Putamen (tissue), 1 donor: Measurements from ENCODE around the gene AKIRIN2.
"Not testable (repeated sequence)": the region's sequence is repeated elsewhere in the genome, so short reads cannot be mapped to it uniquely, and the experiment has no call there.

Experiments used
- DNase-seq: peaks from one replicate; pipeline ENCODE4 v3.0.0-alpha.2; 2016; ENCODE audit warnings: low spot score

The AKIRIN2 gene

GRCh38 chr6:87687893-87688292 is 14.1 kb downstream of the AKIRIN2 start:
- not testable (repeated sequence) for DNase-seq

- DNase-seq = no peak
Observed at GRCh38 chr6:87687296-87687695, 14.7 kb downstream of the AKIRIN2 start.

- not testable (repeated sequence) for DNase-seq
Observed at GRCh38 chr6:87686636-87687205, 15.3 kb downstream of the AKIRIN2 start.

DNA sequence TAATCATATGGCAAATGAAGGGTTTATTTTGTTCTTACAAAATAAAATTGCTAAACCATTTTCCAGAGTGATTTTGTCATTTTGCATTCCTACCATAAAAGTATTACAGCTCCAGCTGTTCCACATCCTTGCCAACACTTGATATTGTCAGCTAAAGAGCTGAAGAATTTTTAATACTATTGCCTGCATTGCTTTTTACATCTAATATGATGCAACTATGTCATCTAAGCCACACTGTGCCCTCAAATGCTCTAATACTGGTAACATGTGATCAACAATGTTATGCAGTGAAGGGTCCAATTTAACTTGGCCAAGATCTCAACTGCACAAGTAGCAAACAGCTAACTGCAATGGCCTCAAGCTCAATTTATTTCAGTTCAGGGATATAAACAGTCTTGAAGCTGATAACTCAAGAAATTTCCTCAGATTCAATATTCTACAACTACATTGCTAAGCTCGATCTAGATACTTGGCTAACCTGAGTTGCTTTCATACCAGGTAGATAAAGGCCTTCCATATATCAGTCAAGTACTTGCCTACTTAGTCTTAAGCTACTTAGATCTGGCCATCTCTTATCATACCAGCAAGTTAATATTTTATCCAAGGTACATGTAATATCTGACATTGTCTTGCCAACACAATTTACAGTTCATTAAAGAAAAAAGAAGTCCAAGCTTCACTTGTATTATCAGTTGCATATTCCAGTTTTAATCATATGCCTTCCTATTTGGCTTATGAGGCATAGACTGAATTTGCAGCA is 17.0 kb downstream of the AKIRIN2 start:
- no peak for DNase-seq

DNA sequence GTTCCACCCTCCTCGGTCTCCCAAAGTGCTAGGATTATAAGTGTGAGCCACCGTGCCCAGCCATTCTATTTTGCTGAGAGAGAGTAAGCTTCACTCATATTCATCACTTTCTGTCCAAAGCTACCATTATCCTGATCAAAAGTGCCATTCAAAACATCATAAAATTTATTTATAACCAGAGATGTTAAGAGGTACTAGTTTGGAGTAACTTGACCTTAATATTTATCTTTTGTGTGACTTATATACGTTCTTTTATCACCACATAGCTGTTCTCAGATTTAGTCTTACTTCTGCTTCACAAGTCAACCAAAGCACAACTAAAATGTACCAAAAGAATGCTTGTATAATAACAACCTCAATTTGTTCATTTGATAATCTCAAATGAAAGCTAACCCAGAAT is 18.1 kb downstream of the AKIRIN2 start:
- DNase-seq = no peak

DNA sequence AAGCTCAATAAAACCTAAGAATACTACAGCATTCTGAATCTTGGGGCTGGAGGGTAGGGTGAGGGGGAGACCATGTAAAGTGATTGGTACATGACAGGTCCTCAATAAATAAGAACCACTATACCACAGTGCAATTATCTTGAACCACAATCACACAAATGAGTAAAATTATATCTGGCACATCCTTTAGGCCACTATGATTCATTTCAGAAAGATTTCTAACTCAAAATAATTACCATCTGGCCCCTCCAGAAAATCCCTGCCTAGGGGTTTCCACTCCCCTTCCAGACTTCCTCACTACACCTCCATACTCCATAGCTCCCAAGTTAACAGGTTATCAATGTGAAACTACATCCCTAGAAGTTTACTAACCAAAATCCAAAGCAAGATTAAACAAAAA is 19.7 kb downstream of the AKIRIN2 start:
- DNase-seq = no peak

- DNase-seq = no peak
Observed at GRCh38 chr6:87675004-87675681, 26.9 kb downstream of the AKIRIN2 start.

DNA sequence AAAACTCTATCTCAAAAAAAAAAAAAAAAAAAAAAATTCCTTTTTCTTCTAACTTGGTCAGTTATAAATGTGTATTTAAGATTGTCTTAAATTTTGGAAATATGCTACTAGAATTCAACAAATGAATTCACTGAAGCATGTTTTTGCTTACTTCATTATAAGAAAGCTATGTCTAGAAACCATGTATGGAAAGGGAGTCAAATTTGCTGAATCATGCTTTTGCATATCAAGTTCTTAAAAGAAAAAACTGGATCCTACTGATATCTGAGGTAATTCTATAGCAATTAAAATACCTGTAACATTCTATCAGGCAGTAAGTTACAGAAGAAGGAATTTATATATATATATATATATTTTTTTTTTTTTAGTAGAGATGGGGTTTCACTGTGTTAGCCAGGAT is 27.7 kb downstream of the AKIRIN2 start:
- DNase-seq = no peak

DNA sequence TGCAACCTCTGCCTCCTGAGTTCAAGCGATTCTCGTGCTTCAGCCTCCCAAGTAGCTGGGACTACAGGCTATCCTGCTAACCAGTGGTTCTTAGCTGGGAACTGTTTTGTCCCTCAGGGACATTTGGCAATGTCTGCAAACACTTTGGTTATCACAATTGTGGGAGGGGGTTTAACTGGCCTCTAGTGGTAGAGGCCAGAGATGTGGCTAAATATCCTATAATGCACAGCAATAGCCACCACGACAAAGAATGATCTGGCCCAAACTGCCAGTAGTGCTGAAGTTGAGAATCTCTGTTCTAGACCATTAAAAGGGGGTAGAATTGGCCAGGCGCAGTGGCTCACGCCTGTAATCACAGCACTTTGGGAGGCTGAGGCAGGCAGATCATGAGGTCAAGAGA is 28.8 kb downstream of the AKIRIN2 start:
- DNase-seq = no peak

GRCh38 chr6:87672641-87673040 is 29.4 kb downstream of the AKIRIN2 start:
- no peak for DNase-seq

DNA sequence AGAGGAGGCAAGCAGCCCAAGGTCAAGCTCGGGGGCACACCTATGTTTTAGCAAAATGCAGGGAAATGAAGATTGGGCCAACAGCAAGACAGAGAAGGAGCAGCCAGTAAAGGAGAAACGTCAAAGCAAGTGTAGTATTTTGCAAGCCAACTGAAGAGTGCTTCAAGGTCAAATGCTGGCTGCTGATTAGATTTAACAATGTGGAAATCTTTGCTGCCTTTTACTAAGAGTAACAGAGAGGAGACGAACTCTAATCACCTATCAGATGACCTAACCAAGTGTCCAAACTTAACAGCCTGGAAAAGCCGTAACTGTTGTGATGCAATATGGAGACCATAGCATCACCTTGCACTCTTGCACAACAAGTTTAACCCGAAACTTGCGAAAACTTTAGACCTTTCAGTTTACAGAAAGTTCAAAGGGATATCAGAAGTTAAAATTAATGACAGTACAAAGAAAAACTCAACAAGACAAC is 30.4 kb downstream of the AKIRIN2 start:
- no peak for DNase-seq

DNA sequence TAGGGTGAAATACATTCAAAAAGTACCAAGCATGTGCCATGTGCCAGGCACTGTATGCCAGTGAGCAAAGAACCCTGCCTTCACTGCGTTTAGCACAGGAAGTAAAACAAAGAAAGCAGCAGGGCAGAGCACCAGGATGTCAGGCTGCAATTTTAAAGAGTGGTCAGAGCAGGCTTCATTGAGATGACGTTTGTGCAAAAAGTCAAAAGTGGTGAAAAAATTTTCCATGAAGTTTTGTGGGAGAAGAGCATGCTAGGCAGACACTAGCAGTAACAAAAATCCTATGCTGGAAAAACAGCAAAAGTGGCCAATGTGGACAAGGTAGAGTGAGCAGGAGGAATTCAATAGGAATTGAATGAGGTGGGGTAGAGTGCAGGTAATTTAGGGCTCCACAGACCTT is 31.3 kb downstream of the AKIRIN2 start:
- DNase-seq = no peak

DNA sequence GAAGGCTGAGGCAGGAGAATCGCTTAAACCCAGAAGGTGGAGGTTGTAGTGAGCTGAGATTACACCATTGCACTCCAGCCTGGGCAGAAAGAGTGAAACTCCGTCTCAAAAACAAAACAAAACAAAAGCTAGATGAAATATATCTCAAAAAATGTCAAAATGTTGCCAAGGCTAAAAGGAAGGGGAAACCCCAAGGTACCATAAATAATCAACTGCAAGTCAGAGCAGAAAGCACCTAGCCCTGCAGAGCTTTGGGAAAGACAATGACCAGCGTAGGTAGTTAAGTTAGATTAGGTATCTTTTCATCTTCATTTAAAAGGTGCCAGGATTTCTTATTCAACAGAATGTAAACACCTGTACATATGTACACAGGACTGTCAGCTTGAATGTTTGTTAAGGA is 33.0 kb downstream of the AKIRIN2 start:
- no peak for DNase-seq

- no peak for DNase-seq
Observed at GRCh38 chr6:87668013-87668412, 34.0 kb downstream of the AKIRIN2 start.

DNA sequence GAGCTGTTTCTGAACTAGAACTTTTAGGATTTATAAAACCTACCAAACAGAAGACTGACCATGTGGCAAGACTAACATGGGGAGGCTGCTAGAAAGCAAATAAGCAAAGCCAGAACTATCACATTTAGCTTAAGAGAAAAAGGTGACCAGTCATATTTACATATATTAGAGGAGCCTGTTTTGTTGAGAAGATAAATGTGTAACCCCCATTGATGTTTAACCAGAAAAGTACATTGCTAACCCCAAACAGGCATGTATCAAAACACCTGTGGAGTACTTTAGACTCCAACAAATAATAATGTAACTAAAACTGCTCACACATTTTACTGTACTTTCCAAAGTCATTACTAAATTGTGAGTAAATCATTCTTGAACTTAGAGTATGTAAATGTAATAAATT is 35.0 kb downstream of the AKIRIN2 start:
- DNase-seq = no peak

DNA sequence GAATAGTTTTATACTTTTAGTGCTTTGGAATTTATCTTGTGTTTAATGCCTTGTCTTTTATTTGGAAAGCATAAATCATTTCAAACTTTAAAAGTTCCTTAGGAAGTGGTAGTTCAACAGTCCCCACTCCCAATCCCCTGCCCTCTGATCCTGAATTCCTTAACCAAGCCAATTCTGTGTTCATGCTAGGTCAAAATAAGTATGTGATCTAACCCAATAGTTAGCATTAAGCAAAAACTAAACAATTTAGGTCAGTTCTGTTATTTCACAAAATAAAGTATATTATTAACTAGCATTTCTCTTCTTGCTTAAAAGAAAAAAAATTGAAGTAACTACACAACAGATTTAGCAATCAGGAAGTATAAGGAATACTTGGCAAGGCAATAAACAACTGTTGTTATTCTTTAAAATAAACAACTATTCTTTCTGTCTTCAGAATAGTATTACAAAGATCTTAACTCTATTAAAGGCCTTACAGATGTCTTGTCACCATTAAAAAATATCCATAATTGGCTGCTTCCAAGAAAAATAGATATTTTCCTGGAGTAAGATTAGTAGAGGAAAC is 37.0 kb downstream of the AKIRIN2 start:
- DNase-seq = no peak

- DNase-seq = no peak
Observed at GRCh38 chr6:87663434-87663833, 38.6 kb downstream of the AKIRIN2 start.

GRCh38 chr6:87661503-87661902 is 40.5 kb downstream of the AKIRIN2 start:
- no peak for DNase-seq

DNA sequence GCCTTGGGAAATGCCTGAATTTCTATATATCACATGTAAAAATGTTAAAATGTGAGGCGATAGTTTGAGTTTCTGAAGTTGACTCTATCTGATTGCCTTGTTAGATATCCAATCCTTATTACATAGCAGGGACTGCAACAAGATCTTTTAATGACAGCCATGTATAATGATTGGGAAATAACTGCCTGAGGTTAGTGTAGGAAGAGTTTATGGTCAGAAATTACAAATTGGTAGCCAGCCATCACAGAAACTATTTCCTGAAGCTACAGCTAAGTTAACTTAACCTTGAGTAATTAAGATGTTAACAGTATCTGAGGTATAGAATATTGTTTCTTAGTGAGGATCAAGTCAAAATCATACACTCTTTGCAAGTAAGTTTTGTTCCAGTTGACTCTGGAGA is 41.0 kb downstream of the AKIRIN2 start:
- no peak for DNase-seq

- DNase-seq = no peak
Observed at GRCh38 chr6:87660226-87660911, 41.7 kb downstream of the AKIRIN2 start.

DNA sequence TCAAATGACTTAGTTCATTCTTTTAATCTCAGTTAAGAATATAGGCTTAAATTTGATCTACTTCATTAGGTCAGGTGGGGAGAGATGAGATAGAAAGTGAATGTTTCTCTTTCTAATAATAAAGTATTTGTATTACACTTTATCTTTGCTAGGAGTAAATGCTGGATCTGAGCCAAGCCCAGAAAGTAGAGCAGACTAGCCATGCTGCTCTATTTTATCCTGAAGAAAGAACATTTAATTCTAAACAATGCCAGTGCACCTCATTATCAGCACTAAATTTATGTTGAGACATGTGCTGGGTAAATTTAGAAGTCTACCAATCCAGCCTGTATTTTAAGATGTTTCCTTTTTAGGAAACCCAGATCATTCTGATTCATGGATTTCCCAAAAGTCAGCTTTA is 43.5 kb downstream of the AKIRIN2 start:
- peak; percentile 42 for DNase-seq

DNA sequence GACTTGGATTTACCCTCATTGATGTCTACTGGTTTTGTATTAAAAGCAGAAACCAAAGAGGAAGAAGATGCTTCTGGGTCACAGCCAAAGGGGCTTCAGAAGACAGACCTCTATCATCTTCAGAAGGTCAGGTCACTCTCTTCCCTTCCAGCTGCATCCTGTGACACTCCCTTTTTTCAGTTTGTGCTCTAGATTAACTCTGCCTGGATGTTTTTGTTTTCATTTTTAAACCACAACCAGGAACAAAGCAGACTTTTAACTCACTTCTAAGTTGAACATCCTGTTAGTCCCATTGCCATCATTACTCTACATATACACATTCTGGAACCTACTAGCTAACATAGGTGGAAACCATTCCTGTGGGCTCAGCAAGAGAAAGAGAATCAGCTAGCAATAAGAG is 45.2 kb downstream of the AKIRIN2 start:
- no peak for DNase-seq
